Measurements from ENCODE around the gene TTC5. TPM values are rescaled to one million over a fixed set of nuclear protein-coding genes. Genes with fewer than 3 reads are reported as not detected.

Gene TTC5
- total RNA-seq, 1 donor from 2014 or later: 29.4 TPM

DNA sequence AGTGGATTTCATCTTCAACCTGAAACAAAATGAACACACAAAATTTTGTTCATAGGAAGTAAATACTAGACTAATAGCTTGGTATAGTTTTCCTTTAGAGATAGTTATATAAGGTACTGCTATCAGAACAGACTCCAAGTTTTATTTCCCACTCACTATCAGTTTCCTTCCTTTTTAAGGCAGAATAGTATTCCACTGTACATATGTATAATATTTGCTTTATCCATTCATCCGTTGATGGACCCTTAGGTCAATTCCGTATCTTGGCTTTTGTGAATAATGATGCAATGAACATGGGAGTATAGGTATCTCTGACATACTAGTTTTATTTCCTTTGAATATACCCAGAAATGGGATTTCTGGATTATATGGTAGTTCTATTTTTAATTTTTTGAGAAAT is 23.6 kb upstream of the TTC5 start:
- peaks cover 8% of the 10 kb centered on the region for H3K36me3 Mint-ChIP-seq (ENCODE audit: insufficient read depth)
- H3K9me3 Mint-ChIP-seq (ENCODE audit: low read depth): no peaks in the 10 kb centered on the region
- H3K27me3 Mint-ChIP-seq: no peaks in the 10 kb centered on the region

GRCh38 chr14:20328705-20329104 is 23.0 kb upstream of the TTC5 start:
- Mint-ChIP-seq H3K9me3 (ENCODE audit: low read depth) (no peaks in the 10 kb centered on the region), H3K4me3 (ENCODE audit: low read depth) (no peak overlapping the region), H3K4me1 (ENCODE audit: low read depth) (peaks cover 23% of the 10 kb centered on the region), H3K27me3 (no peaks in the 10 kb centered on the region), H3K27ac (no peak overlapping the region), H3K36me3 (ENCODE audit: insufficient read depth) (peaks cover 11% of the 10 kb centered on the region)
- TF ChIP-seq, protein P1, sequence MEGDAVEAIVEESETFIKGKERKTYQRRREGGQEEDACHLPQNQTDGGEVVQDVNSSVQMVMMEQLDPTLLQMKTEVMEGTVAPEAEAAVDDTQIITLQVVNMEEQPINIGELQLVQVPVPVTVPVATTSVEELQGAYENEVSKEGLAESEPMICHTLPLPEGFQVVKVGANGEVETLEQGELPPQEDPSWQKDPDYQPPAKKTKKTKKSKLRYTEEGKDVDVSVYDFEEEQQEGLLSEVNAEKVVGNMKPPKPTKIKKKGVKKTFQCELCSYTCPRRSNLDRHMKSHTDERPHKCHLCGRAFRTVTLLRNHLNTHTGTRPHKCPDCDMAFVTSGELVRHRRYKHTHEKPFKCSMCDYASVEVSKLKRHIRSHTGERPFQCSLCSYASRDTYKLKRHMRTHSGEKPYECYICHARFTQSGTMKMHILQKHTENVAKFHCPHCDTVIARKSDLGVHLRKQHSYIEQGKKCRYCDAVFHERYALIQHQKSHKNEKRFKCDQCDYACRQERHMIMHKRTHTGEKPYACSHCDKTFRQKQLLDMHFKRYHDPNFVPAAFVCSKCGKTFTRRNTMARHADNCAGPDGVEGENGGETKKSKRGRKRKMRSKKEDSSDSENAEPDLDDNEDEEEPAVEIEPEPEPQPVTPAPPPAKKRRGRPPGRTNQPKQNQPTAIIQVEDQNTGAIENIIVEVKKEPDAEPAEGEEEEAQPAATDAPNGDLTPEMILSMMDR (IDR thresholded peaks at IDR 0.05; ENCODE audit: unreplicated experiment): no peak
- no peak for DNase-seq (ENCODE audit: low spot score, unreplicated experiment)

More for the DNA sequence above, 23.6 kb upstream of the TTC5 start:
- H3K4me1 Mint-ChIP-seq (ENCODE audit: low read depth): peaks cover 25% of the 10 kb centered on the region
- DNase-seq (ENCODE audit: low spot score, unreplicated experiment): no peak
- H3K27ac Mint-ChIP-seq: no peak overlapping the region
- H3K4me3 Mint-ChIP-seq (ENCODE audit: low read depth): no peak overlapping the region
- TF ChIP-seq, protein P1 (IDR thresholded peaks at IDR 0.05; ENCODE audit: unreplicated experiment): no peak

GRCh38 chr14:20327005-20327869 is 21.5 kb upstream of the TTC5 start:
- H3K27ac Mint-ChIP-seq: peak overlapping the region; percentile 3
- H3K4me1 Mint-ChIP-seq (ENCODE audit: low read depth): peaks cover 19% of the 10 kb centered on the region
- H3K4me3 Mint-ChIP-seq (ENCODE audit: low read depth): no peak overlapping the region
- H3K9me3 Mint-ChIP-seq (ENCODE audit: low read depth): no peaks in the 10 kb centered on the region
- no peak for DNase-seq (ENCODE audit: low spot score, unreplicated experiment)
- TF ChIP-seq, protein P1 (IDR thresholded peaks at IDR 0.05; ENCODE audit: unreplicated experiment): peak; percentile 84
- H3K27me3 Mint-ChIP-seq: no peaks in the 10 kb centered on the region
- peaks cover 13% of the 10 kb centered on the region for H3K36me3 Mint-ChIP-seq (ENCODE audit: insufficient read depth)

- Mint-ChIP-seq H3K27ac (peak overlapping the region; percentile 84), H3K4me1 (ENCODE audit: low read depth) (peaks cover 3% of the 10 kb centered on the region), H3K27me3 (no peaks in the 10 kb centered on the region), H3K9me3 (ENCODE audit: low read depth) (no peaks in the 10 kb centered on the region), H3K4me3 (ENCODE audit: low read depth) (no peak overlapping the region), H3K36me3 (ENCODE audit: insufficient read depth) (peaks cover 47% of the 10 kb centered on the region)
- no peak for DNase-seq (ENCODE audit: low spot score, unreplicated experiment)
- TF ChIP-seq, protein P1 (IDR thresholded peaks at IDR 0.05; ENCODE audit: unreplicated experiment): no peak
Observed at GRCh38 chr14:20317720-20318119, 12.0 kb upstream of the TTC5 start.

DNA sequence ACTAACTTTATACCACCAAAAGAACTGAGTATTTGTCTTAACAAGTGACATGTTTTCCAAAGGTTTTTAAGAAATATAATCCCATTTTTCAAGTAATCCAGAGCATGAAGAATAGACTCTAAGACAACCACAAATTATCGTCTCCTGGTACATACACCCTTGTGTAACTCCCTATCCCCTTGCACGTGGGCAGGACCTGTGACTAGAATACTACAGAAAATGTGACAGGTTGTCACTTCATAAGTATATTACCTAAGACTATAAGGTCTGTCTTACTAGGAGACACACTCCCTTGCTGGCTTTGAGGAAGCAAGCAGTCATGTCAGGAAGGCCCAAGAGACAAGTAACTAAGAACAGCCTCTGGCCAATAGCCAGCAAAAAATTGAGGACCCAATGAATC is 8.3 kb upstream of the TTC5 start:
- Mint-ChIP-seq H3K9me3 (ENCODE audit: low read depth) (no peaks in the 10 kb centered on the region), H3K4me3 (ENCODE audit: low read depth) (no peak overlapping the region), H3K36me3 (ENCODE audit: insufficient read depth) (peaks cover 51% of the 10 kb centered on the region), H3K27me3 (no peaks in the 10 kb centered on the region), H3K4me1 (ENCODE audit: low read depth) (peaks cover 3% of the 10 kb centered on the region), H3K27ac (no peak overlapping the region)
- no peak for DNase-seq (ENCODE audit: low spot score, unreplicated experiment)
- TF ChIP-seq, protein P1 (IDR thresholded peaks at IDR 0.05; ENCODE audit: unreplicated experiment): no peak

All from progenitor cell of endocrine pancreas (in vitro differentiated cells).